Body of pancreas (tissue), 4 donors: ENCODE data around the gene SLC4A5. TPM values are rescaled to one million over a fixed set of nuclear protein-coding genes. Genes with fewer than 3 reads are reported as not detected.

Experiments used
- ATAC-seq: fragments of 150-250 bp; one replicate; pipeline ENCODE4 v1.9.1; 2016
- DNase-seq, 4 donors: peaks; one replicate each; pipeline ENCODE4 v3.0.0-alpha.2; 2019
- H3K27ac ChIP-seq, 4 donors: fragments of 200-600 bp; sonication (generic); 1 replicate in 3 of 4; 2 replicates in 1 of 4; pipeline versions ENCODE4 v1.5.1 to v1.6.1; 2016 to 2019; ENCODE audit warnings: mild to moderate bottlenecking in 1 of 4, mixed read lengths in 1 of 4, moderate library complexity in 1 of 4
- H3K27me3 ChIP-seq, 2 donors: fragments of 200-600 bp; sonication (generic); one replicate each; pipeline ENCODE4 v1.6.0; 2016; ENCODE audit warnings: mild to moderate bottlenecking in 1 of 2
- H3K36me3 ChIP-seq, 2 donors: fragments of 200-600 bp; sonication (generic); replicated peaks in 1 of 2; 2 replicates each; pipeline ENCODE4 v1.5.1; 2016; ENCODE audit warnings: low read depth in 2 of 2; ENCODE audit not compliant: insufficient read depth in 1 of 2
- H3K4me1 ChIP-seq: fragments of 200-600 bp; sonication (generic); one replicate; pipeline ENCODE4 v1.6.0; 2016
- H3K4me3 ChIP-seq, 2 donors: fragments of 200-600 bp; sonication (generic); 1 replicate in 1 of 2; 2 replicates in 1 of 2; pipeline ENCODE4 v1.5.1; 2016 to 2019
- H3K9me3 ChIP-seq, 3 donors: fragments of 200-600 bp; sonication (generic); 1 replicate in 2 of 3; 2 replicates in 1 of 3; pipeline ENCODE4 v1.5.1; 2016
- CTCF ChIP-seq, 7 experiments: fragments of 450-650 bp in 4 of 7; fragments of 200-600 bp in 3 of 7; sonication (generic) in 3 of 7; IDR thresholded peaks; one replicate each; pipeline ENCODE4 v1.5.1; 2016 to 2019; ENCODE audit warnings: antibody characterized with exemption in 7 of 7
- POLR2A ChIP-seq, 3 donors: fragments of 450-650 bp; IDR thresholded peaks; one replicate each; pipeline ENCODE4 v1.6.1; 2016; ENCODE audit warnings: antibody characterized with exemption in 3 of 3, mild to moderate bottlenecking in 2 of 3
- WGBS, 2 donors: methylation state at CpG; one replicate each; pipeline ENCODE4 v1.1.5; 2017; 5-methylcytosine and 5-hydroxymethylcytosine counted together
- intact Hi-C: fragments of 100-400 bp; cut with DNase I; formaldehyde crosslinking; loops from one replicate; pipeline ENCODE4 v1.15.1; 2023
- total RNA-seq, 2 donors: library from RNA; depleted of rRNA; stranded (reverse); fragments of >200 nt; gene quantifications; one replicate each; pipeline ENCODE4 v1.1.0, GENCODE V29; 2016

Gene SLC4A5
- total RNA-seq, 2 donors from 2014 or later = 2.3 to 8.3 TPM

DNA sequence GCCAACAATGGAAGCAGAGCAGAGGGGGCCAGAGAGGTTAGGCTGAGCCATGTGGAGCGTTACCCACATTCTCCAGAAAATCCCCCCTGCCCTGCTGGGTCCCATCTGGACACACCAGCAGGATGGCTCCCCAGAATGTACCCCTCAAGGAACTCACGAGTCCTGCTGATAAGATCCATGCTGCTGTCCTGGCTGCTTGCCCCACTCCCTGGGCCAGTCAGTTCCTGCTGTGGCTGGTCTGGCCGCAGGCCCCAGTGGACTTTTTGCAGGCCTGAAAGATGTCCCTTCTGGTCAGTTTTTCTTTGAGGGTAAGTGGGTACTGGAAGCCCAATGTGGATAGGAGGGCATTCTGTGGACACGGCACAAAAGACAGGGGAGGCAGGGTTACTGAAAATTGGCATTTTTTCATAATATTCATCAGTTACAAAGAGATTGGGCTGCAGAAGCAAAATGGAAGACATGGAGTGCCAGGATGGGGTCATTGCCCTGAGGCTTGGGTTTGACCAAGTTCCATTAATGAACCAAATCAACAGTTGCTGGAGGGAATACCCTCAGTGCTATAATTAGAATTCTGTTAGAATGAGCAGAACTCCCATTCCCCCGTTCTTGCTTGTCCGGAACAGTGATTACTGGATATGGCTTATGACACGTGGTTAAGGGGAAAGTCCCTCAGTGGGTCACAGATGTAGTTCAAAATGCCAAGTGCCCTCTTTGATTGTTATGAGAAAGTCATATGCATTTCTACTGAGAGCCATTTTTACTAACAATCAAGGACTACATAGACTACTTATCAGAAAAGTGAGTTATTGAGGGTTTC is 38.7 kb downstream of the SLC4A5 start:
- Histone ChIP-seq H3K27me3 (no peaks in the 10 kb centered on the region), H3K9me3 (no peaks in the 10 kb centered on the region), H3K27ac (no peak overlapping the region), H3K4me3 (no peak overlapping the region), H3K36me3 (no peaks in the 10 kb centered on the region), H3K4me1 (no peaks in the 10 kb centered on the region)
- WGBS, 2 donors = 81 to 84% methylated on average over 5 to 7 of the region's 7 CpGs
- intact Hi-C loops = no loop called here
- no peak for DNase-seq
- no peak for TF ChIP-seq CTCF (IDR thresholded peaks at IDR 0.05)
- TF ChIP-seq POLR2A (IDR thresholded peaks at IDR 0.05) = no peak
- no peak for ATAC-seq

DNA sequence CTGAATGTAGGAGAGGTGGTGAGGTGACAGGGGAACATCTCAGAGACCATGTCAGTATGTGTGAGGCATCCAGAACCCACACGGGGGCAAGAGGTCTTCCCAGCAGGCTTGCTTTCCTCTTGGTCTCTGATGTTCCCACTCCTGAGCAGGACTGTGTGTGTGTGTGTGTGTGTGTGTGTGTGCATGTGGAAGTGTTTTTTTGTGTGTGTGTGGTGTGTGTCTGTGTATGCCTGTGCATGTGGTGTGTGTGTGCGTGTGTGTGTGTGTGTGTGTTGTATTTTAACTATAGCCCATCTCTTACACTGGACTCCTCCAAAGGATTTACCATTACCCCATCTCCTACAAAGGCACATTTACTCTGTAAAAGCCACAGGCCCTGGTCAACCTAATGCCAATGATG is 40.4 kb downstream of the SLC4A5 start:
- DNase-seq (no peak), ATAC-seq (no peak)
- Histone ChIP-seq H3K9me3 (no peaks in the 10 kb centered on the region), H3K27ac (no peak overlapping the region), H3K36me3 (no peaks in the 10 kb centered on the region), H3K4me3 (no peak overlapping the region), H3K27me3 (no peaks in the 10 kb centered on the region), H3K4me1 (no peaks in the 10 kb centered on the region)
- intact Hi-C loops = no loop called here
- TF ChIP-seq CTCF (IDR thresholded peaks at IDR 0.05) (no peak), POLR2A (IDR thresholded peaks at IDR 0.05) (no peak)
- WGBS, 2 donors = 79 to 85% methylated on average over 2 of the region's 2 CpGs

- intact Hi-C loops = no loop called here
- H3K4me3 ChIP-seq = no peak overlapping the region
- no peaks in the 10 kb centered on the region for H3K36me3 ChIP-seq
- 92 to 100% methylated on average over 1 of the region's 1 CpG for WGBS, 2 donors
- no peak for ATAC-seq
- DNase-seq = no peak
- no peaks in the 10 kb centered on the region for H3K9me3 ChIP-seq
- H3K27ac ChIP-seq = no peak overlapping the region
- no peak for TF ChIP-seq CTCF (IDR thresholded peaks at IDR 0.05)
- TF ChIP-seq POLR2A (IDR thresholded peaks at IDR 0.05) = no peak
- H3K27me3 ChIP-seq = no peaks in the 10 kb centered on the region
- no peaks in the 10 kb centered on the region for H3K4me1 ChIP-seq
Observed at GRCh38 chr2:74301262-74301661, 42.0 kb downstream of the SLC4A5 start.

GRCh38 chr2:74300506-74300905 is 42.7 kb downstream of the SLC4A5 start:
- Histone ChIP-seq H3K4me1 (no peaks in the 10 kb centered on the region), H3K36me3 (no peaks in the 10 kb centered on the region), H3K27me3 (no peaks in the 10 kb centered on the region), H3K9me3 (no peaks in the 10 kb centered on the region), H3K4me3 (no peak overlapping the region), H3K27ac (no peak overlapping the region)
- DNase-seq (no peak), ATAC-seq (no peak)
- intact Hi-C loops = no loop called here
- TF ChIP-seq CTCF (IDR thresholded peaks at IDR 0.05) = no peak
- no peak for TF ChIP-seq POLR2A (IDR thresholded peaks at IDR 0.05)
- 73 to 82% methylated on average over 2 of the region's 2 CpGs for WGBS, 2 donors

GRCh38 chr2:74297950-74298349 is 45.3 kb downstream of the SLC4A5 start:
- intact Hi-C loops = no loop called here
- ATAC-seq = no peak
- Histone ChIP-seq H3K27ac (no peak overlapping the region), H3K4me3 (no peak overlapping the region), H3K9me3 (no peaks in the 10 kb centered on the region), H3K4me1 (no peaks in the 10 kb centered on the region), H3K27me3 (no peaks in the 10 kb centered on the region), H3K36me3 (no peaks in the 10 kb centered on the region)
- DNase-seq = no peak
- 90 to 95% methylated on average over 1 of the region's 1 CpG for WGBS, 2 donors
- TF ChIP-seq POLR2A (IDR thresholded peaks at IDR 0.05) (no peak), CTCF (IDR thresholded peaks at IDR 0.05) (no peak)
